Measurements from ENCODE around the gene GOT1. TPM values are rescaled to one million over a fixed set of nuclear protein-coding genes. Genes with fewer than 3 reads are reported as not detected.

GOT1 gene
- total RNA-seq, 1 donor from 2014 or later = 38.9 TPM

DNA sequence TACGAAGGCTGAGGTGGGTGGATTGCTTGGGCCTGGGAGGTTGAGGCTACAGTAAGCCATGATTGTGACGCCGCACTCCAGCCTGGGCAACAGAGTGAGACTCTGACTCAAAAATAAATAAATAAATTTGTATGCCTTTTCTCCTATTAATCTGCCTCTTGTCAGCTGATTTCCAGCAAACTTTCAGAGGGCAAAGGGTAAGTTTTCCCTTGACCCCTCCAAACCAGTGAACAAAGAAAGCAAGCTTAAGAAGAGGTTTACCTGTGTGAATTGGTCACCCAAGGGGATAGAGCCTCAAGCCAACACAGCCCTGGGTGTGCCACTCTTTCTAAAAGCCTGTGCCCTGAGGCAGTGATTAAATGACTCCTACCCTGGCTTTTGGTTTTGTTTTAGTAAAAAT is 30.8 kb downstream of the GOT1 start:
- no peak overlapping the region for H3K27ac Mint-ChIP-seq (ENCODE audit: unreplicated experiment)
- H3K4me1 Mint-ChIP-seq (ENCODE audit: low read depth) = peaks cover 11% of the 10 kb centered on the region
- DNase-seq (ENCODE audit: low spot score) = no peak
- TF ChIP-seq, protein P1, sequence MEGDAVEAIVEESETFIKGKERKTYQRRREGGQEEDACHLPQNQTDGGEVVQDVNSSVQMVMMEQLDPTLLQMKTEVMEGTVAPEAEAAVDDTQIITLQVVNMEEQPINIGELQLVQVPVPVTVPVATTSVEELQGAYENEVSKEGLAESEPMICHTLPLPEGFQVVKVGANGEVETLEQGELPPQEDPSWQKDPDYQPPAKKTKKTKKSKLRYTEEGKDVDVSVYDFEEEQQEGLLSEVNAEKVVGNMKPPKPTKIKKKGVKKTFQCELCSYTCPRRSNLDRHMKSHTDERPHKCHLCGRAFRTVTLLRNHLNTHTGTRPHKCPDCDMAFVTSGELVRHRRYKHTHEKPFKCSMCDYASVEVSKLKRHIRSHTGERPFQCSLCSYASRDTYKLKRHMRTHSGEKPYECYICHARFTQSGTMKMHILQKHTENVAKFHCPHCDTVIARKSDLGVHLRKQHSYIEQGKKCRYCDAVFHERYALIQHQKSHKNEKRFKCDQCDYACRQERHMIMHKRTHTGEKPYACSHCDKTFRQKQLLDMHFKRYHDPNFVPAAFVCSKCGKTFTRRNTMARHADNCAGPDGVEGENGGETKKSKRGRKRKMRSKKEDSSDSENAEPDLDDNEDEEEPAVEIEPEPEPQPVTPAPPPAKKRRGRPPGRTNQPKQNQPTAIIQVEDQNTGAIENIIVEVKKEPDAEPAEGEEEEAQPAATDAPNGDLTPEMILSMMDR (IDR thresholded peaks at IDR 0.05) = no peak
- H3K4me3 Mint-ChIP-seq (ENCODE audit: unreplicated experiment) = no peak overlapping the region
- H3K9me3 Mint-ChIP-seq (ENCODE audit: low read depth) = no peaks in the 10 kb centered on the region
- peaks cover 23% of the 10 kb centered on the region for H3K36me3 Mint-ChIP-seq (ENCODE audit: low read depth)
- no peaks in the 10 kb centered on the region for H3K27me3 Mint-ChIP-seq (ENCODE audit: low read depth)

DNA sequence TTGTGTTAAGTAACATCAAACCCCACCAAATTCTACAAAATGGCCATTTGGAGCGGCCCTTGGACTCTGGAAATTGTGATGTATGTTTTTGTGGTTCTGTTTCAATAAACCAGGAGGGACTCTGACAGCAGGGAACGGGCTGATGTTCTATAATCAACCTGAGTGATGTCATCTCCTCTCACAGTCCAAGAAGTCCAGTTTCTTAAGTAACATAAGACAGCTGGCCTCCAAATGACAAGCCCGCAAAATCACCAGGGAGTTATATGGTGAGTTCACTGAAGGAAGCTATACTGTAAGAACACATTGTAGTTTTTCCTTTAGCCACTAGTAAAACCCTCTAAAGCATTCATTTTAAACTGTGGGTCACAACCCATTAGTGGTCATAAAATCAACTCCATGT is 34.0 kb downstream of the GOT1 start:
- TF ChIP-seq, protein P1 (IDR thresholded peaks at IDR 0.05) = no peak
- Mint-ChIP-seq H3K27ac (ENCODE audit: unreplicated experiment) (no peak overlapping the region), H3K9me3 (ENCODE audit: low read depth) (no peaks in the 10 kb centered on the region), H3K36me3 (ENCODE audit: low read depth) (peaks cover 12% of the 10 kb centered on the region), H3K4me1 (ENCODE audit: low read depth) (peaks cover 25% of the 10 kb centered on the region), H3K4me3 (ENCODE audit: unreplicated experiment) (no peak overlapping the region), H3K27me3 (ENCODE audit: low read depth) (no peaks in the 10 kb centered on the region)
- DNase-seq (ENCODE audit: low spot score) = no peak

DNA sequence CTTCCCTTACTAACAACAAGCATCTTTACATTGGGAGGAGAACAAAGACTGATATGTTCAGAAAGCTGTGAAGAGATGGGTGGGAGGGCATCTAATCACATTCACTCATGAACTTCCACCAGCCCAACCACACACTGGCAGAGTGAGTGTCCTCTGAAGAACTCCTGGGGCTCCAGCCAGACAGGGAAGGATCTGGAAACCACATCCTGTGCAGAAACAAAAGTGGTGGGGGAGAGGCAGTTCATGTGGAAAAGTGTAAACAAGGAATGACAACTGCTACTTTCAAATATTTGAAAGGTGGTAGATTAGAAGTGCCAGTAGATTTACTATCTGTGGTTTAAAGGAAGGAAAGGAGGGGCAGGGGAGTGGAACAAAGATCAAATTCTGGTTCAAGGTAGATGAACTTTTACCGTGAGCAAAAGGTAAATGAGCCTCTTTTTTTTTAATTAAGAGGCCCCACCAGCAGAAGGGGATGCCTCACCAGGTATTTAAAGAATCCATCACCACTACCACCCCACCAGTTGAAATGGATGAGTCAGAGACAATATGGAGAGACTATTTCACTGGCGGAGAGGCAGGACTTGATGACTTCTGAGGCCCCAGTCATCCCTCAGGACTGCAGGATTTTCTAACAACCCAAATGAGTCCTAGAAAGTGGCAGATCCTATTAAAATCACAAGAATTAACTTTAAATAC is 34.5 kb downstream of the GOT1 start:
- DNase-seq (ENCODE audit: low spot score) = no peak
- Mint-ChIP-seq H3K36me3 (ENCODE audit: low read depth) (peaks cover 12% of the 10 kb centered on the region), H3K27me3 (ENCODE audit: low read depth) (no peaks in the 10 kb centered on the region), H3K4me1 (ENCODE audit: low read depth) (peaks cover 25% of the 10 kb centered on the region), H3K4me3 (ENCODE audit: unreplicated experiment) (no peak overlapping the region), H3K9me3 (ENCODE audit: low read depth) (no peaks in the 10 kb centered on the region), H3K27ac (ENCODE audit: unreplicated experiment) (peak overlapping the region; percentile 9)
- TF ChIP-seq, protein P1 (IDR thresholded peaks at IDR 0.05) = no peak

DNA sequence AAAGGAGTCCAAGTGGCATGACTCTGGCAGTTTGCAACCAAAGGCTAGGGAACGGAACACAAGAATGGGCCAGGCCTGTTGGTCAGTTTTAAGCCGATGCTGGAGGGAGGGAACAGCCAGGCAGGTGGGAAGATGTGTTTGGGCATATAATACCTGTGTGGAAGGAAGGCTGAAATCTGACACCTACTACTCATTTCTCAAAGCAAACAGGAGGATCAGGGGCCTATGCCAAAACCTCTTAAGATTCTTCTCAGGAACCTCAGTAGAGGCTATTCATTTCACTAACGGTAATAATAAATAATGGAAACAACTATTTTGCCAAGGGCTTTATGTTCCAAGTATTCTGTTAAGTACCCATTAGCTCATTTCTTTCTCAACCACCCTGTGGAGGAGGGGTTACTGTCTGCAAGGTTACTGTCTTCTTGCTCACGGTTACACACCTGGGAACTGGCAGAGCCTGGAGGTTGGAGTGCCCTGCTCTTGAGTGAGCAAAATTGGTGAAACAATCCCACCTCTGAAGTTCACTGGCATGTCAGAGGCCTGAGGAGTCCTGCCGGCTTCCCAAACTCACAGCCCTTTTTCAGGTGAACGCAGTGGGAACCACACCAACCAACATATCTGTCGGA is 35.5 kb downstream of the GOT1 start:
- no peak for DNase-seq (ENCODE audit: low spot score)
- Mint-ChIP-seq H3K27me3 (ENCODE audit: low read depth) (peaks cover 2% of the 10 kb centered on the region), H3K27ac (ENCODE audit: unreplicated experiment) (no peak overlapping the region), H3K9me3 (ENCODE audit: low read depth) (no peaks in the 10 kb centered on the region), H3K36me3 (ENCODE audit: low read depth) (peaks cover 12% of the 10 kb centered on the region), H3K4me1 (ENCODE audit: low read depth) (peaks cover 25% of the 10 kb centered on the region), H3K4me3 (ENCODE audit: unreplicated experiment) (no peak overlapping the region)
- TF ChIP-seq, protein P1 (IDR thresholded peaks at IDR 0.05) = no peak

DNA sequence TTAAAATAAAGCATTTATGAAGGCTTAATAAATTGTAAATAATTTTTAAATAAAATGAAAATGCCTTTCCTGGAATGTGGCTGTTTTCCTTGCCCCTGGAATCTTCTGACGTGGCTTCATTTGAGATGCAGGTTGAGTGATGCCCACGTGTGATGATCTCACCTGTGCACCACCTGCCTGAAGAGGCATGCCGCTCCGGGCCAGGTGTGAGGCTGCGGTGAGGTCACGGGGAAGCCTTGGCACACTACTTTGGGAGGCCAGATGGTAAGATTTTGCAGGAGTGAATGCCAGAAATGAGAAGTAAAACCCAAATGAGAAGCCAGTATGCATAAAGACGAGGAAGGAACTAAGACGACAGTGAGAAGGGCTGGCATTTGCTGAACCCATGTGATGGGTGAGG is 36.2 kb downstream of the GOT1 start:
- TF ChIP-seq, protein P1 (IDR thresholded peaks at IDR 0.05) = no peak
- Mint-ChIP-seq H3K27ac (ENCODE audit: unreplicated experiment) (no peak overlapping the region), H3K36me3 (ENCODE audit: low read depth) (peaks cover 12% of the 10 kb centered on the region), H3K27me3 (ENCODE audit: low read depth) (peaks cover 2% of the 10 kb centered on the region), H3K9me3 (ENCODE audit: low read depth) (no peaks in the 10 kb centered on the region), H3K4me3 (ENCODE audit: unreplicated experiment) (no peak overlapping the region), H3K4me1 (ENCODE audit: low read depth) (peaks cover 25% of the 10 kb centered on the region)
- DNase-seq (ENCODE audit: low spot score) = no peak
